B cell (primary cell): Measurements from ENCODE around the gene PLEKHG4B.

Source experiments
- EZH2 ChIP-seq: IDR thresholded peaks from 2 replicates; pipeline ENCODE4 v1.6.1; 2012; ENCODE audit warnings: borderline replicate concordance, low read depth, mild to moderate bottlenecking, moderate library complexity, low read length; ENCODE audit not compliant: insufficient read depth, poor library complexity, severe bottlenecking
- TF ChIP-seq, protein P1 (sequence below): fragments of 200-600 bp; IDR thresholded peaks from one replicate; pipeline ENCODE4 v1.8.0; 2022; ENCODE audit warnings: antibody characterized with exemption, mild to moderate bottlenecking

DNA sequence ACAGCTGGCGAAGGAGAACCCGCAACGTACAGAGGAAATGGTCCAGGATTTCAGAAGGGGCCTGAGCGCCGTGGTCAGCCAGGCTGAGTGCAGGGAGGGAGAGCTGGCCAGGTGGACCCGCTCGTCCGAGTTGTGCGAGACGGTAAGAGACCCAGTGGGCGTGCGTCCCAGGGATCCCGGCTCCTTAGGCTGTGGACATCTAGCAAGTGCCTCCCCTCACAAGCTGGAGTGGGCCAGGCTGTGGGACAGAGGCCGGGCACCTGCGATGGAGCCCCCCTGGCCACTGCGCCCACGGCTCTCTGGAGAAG is 69.8 kb downstream of the PLEKHG4B start:
- TF ChIP-seq, protein P1, sequence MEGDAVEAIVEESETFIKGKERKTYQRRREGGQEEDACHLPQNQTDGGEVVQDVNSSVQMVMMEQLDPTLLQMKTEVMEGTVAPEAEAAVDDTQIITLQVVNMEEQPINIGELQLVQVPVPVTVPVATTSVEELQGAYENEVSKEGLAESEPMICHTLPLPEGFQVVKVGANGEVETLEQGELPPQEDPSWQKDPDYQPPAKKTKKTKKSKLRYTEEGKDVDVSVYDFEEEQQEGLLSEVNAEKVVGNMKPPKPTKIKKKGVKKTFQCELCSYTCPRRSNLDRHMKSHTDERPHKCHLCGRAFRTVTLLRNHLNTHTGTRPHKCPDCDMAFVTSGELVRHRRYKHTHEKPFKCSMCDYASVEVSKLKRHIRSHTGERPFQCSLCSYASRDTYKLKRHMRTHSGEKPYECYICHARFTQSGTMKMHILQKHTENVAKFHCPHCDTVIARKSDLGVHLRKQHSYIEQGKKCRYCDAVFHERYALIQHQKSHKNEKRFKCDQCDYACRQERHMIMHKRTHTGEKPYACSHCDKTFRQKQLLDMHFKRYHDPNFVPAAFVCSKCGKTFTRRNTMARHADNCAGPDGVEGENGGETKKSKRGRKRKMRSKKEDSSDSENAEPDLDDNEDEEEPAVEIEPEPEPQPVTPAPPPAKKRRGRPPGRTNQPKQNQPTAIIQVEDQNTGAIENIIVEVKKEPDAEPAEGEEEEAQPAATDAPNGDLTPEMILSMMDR: no peak
- TF ChIP-seq EZH2: no peak
